PFSK-1 (cell line): ENCODE results near the gene PITHD1.

ENCODE experiments used
- FOXP2 ChIP-seq: optimal IDR thresholded peaks from 2 replicates; pipeline ENCODE3; 2011; ENCODE audit warnings: borderline replicate concordance, control low read depth, inconsistent platforms; ENCODE audit not compliant: insufficient read depth; ENCODE audit errors: extremely low read length, extremely low read depth
- POLR2AphosphoS5 ChIP-seq: IDR thresholded peaks from 2 replicates; pipeline ENCODE4 v1.6.1; 2012; ENCODE audit warnings: low read depth, mild to moderate bottlenecking, control low read depth, low read length, moderate library complexity
- SIN3A ChIP-seq: IDR thresholded peaks from 2 replicates; pipeline ENCODE4 v1.6.1; 2012; ENCODE audit warnings: mild to moderate bottlenecking, low read length, moderate library complexity, borderline replicate concordance; ENCODE audit not compliant: insufficient read depth
- TAF1 ChIP-seq: IDR thresholded peaks from 2 replicates; pipeline ENCODE4 v1.6.1; 2012; ENCODE audit warnings: low read length, control low read depth, borderline replicate concordance; ENCODE audit not compliant: insufficient read depth
- TF ChIP-seq, protein P1 (sequence below), 2 experiments: IDR thresholded peaks; 2 replicates each; pipeline versions ENCODE4 v1.6.1 to v1.8.0; 2011 to 2012; ENCODE audit warnings: low read depth in 2 of 2, low read length in 2 of 2, control low read depth in 1 of 2, inconsistent platforms in 1 of 2, mild to moderate bottlenecking in 1 of 2, moderate library complexity in 1 of 2; ENCODE audit not compliant: insufficient read depth in 1 of 2

DNA sequence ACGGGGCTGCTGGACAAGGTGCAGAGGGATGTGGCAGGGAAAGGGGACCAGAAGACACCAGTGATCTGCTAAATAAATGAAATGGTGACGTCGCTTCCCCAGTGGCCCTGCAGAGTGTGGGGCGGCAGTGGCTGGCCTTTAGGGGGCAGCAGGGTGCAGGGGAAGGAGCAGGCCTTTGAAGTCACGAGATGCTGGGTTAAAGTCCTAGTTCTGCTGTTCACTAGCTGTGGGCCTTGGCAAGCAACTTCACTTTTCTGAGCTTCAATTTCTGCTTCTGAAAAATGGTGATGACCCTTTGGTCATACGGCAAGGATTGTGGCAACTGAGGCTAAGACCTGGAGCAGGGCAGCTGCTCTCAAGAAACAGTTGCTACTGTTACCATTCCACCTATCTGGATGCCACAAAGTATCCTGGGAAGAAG is 31.5 kb downstream of the PITHD1 start:
- TF ChIP-seq POLR2AphosphoS5 = no peak
- no peak for TF ChIP-seq TAF1
- no peak for TF ChIP-seq SIN3A
- TF ChIP-seq FOXP2 = no peak
- TF ChIP-seq, protein P1, sequence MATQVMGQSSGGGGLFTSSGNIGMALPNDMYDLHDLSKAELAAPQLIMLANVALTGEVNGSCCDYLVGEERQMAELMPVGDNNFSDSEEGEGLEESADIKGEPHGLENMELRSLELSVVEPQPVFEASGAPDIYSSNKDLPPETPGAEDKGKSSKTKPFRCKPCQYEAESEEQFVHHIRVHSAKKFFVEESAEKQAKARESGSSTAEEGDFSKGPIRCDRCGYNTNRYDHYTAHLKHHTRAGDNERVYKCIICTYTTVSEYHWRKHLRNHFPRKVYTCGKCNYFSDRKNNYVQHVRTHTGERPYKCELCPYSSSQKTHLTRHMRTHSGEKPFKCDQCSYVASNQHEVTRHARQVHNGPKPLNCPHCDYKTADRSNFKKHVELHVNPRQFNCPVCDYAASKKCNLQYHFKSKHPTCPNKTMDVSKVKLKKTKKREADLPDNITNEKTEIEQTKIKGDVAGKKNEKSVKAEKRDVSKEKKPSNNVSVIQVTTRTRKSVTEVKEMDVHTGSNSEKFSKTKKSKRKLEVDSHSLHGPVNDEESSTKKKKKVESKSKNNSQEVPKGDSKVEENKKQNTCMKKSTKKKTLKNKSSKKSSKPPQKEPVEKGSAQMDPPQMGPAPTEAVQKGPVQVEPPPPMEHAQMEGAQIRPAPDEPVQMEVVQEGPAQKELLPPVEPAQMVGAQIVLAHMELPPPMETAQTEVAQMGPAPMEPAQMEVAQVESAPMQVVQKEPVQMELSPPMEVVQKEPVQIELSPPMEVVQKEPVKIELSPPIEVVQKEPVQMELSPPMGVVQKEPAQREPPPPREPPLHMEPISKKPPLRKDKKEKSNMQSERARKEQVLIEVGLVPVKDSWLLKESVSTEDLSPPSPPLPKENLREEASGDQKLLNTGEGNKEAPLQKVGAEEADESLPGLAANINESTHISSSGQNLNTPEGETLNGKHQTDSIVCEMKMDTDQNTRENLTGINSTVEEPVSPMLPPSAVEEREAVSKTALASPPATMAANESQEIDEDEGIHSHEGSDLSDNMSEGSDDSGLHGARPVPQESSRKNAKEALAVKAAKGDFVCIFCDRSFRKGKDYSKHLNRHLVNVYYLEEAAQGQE (IDR thresholded peaks at IDR 0.05; ENCODE audit: insufficient read depth in 1 of 2, low read depth in 2 of 2, low read length in 2 of 2) = no peak
